Loucy (cell line): ENCODE measurements around the gene LEF1.

ENCODE experiments used
- H2AFZ ChIP-seq: fragments of 200-600 bp; sonication (generic); 2 replicates; pipeline ENCODE4 v1.6.0; 2016; ENCODE audit warnings: antibody characterized with exemption, mild to moderate bottlenecking, low read length, moderate library complexity
- H3F3A ChIP-seq: fragments of 200-600 bp; 2 replicates; pipeline ENCODE4 v1.6.0; 2016; ENCODE audit warnings: antibody characterized with exemption, low read depth, mild to moderate bottlenecking
- H3K27me3 ChIP-seq: fragments of 200-600 bp; sonication (generic); 2 replicates; pipeline ENCODE4 v1.6.1; 2014; ENCODE audit warnings: low read length, mild to moderate bottlenecking; ENCODE audit not compliant: insufficient read depth, poor library complexity, severe bottlenecking
- H3K36me3 ChIP-seq: fragments of 200-600 bp; sonication (generic); 2 replicates; pipeline ENCODE4 v1.6.1; 2016; ENCODE audit warnings: low read length; ENCODE audit not compliant: insufficient read depth
- H3K4me1 ChIP-seq: fragments of 200-600 bp; sonication (generic); 2 replicates; pipeline ENCODE4 v1.5.1; 2014; ENCODE audit warnings: low read length, mild to moderate bottlenecking; ENCODE audit not compliant: insufficient read depth, poor library complexity, severe bottlenecking
- H3K4me2 ChIP-seq: fragments of 200-600 bp; sonication (generic); 2 replicates; pipeline ENCODE4 v1.6.0; 2014; ENCODE audit warnings: antibody characterized with exemption, low read length, low read depth, mild to moderate bottlenecking; ENCODE audit not compliant: poor library complexity, severe bottlenecking
- H3K4me3 ChIP-seq: fragments of 200-600 bp; sonication (generic); 2 replicates; pipeline ENCODE4 v1.5.1; 2014; ENCODE audit warnings: low read length, mild to moderate bottlenecking, mixed read lengths; ENCODE audit not compliant: poor library complexity, severe bottlenecking
- H3K79me2 ChIP-seq: fragments of 200-600 bp; sonication (generic); 2 replicates; pipeline ENCODE4 v1.6.1; 2014; ENCODE audit warnings: low read length; ENCODE audit not compliant: insufficient read depth
- H3K9ac ChIP-seq: fragments of 200-600 bp; sonication (generic); 2 replicates; pipeline ENCODE4 v1.6.0; 2014; ENCODE audit warnings: mild to moderate bottlenecking, low read depth, low read length, moderate library complexity; ENCODE audit not compliant: poor library complexity, severe bottlenecking
- H3K9me2 ChIP-seq: fragments of 200-600 bp; sonication (generic); replicated peaks from 2 replicates; pipeline ENCODE4 v1.6.1; 2016; ENCODE audit warnings: low read depth, low read length, mixed read lengths
- H3K9me3 ChIP-seq: fragments of 200-600 bp; sonication (generic); 2 replicates; pipeline ENCODE4 v1.6.1; 2014; ENCODE audit warnings: mild to moderate bottlenecking, antibody characterized with exemption, low read length, low read depth; ENCODE audit not compliant: insufficient read depth
- H4K20me1 ChIP-seq: fragments of 200-600 bp; sonication (generic); 2 replicates; pipeline ENCODE4 v1.6.0; 2014; ENCODE audit warnings: antibody characterized with exemption, low read length, mild to moderate bottlenecking; ENCODE audit not compliant: insufficient read depth, poor library complexity, severe bottlenecking
- CTCF ChIP-seq: fragments of 200-600 bp; sonication (generic); conservative IDR thresholded peaks from 2 replicates; pipeline ENCODE4 v1.5.1; 2014; ENCODE audit warnings: mild to moderate bottlenecking, antibody characterized with exemption, low read length
- EZH2phosphoT487 ChIP-seq: fragments of 200-600 bp; IDR thresholded peaks from 2 replicates; pipeline ENCODE4 v1.6.1; 2018; ENCODE audit warnings: antibody characterized with exemption, mild to moderate bottlenecking, moderate library complexity, borderline replicate concordance

Gene LEF1

DNA sequence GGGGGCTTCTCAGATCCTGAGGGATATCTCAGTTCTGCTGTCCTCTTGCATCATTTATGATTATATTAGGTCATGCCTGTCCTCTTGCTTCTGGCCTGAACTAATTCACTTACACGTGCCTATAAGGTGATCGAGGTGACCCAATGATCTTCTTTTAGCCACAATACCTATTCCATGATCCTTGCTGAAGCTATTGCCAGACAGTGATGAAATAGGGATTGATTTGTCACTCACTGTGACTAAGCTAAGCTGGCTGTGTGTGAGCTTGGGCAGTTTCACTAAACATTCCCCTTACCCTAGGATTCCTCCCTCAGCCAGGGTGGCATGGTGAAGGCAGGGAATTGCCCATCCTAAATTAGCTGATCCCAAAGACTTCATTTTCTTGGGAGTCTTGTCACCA lies 160.0 kb downstream of the LEF1 start:
- H3K4me1 ChIP-seq, result no peaks in the 10 kb centered on the region
- TF ChIP-seq EZH2phosphoT487, result no peak
- TF ChIP-seq CTCF, result no peak
- H2AFZ ChIP-seq, result no peak overlapping the region
- no peaks in the 10 kb centered on the region for H3K27me3 ChIP-seq
- no peak overlapping the region for H3K4me2 ChIP-seq
- peaks cover 16% of the 10 kb centered on the region; the same call in 1 of the 2 replicates for H3K36me3 ChIP-seq
- no peaks in the 10 kb centered on the region for H4K20me1 ChIP-seq
- no peaks in the 10 kb centered on the region for H3F3A ChIP-seq
- H3K9ac ChIP-seq, result no peak overlapping the region
- no peaks in the 10 kb centered on the region for H3K9me3 ChIP-seq
- H3K9me2 ChIP-seq, result no peaks in the 10 kb centered on the region
- H3K4me3 ChIP-seq, result no peak overlapping the region
- peaks cover 3% of the 10 kb centered on the region; the same call in 1 of the 2 replicates for H3K79me2 ChIP-seq

- H2AFZ ChIP-seq, result no peak overlapping the region
- H3K9me3 ChIP-seq, result no peaks in the 10 kb centered on the region
- H3K4me2 ChIP-seq, result no peak overlapping the region
- no peaks in the 10 kb centered on the region for H3F3A ChIP-seq
- H3K27me3 ChIP-seq, result no peaks in the 10 kb centered on the region
- H3K79me2 ChIP-seq, result peaks cover 3% of the 10 kb centered on the region; the same call in 1 of the 2 replicates
- no peaks in the 10 kb centered on the region for H4K20me1 ChIP-seq
- no peaks in the 10 kb centered on the region for H3K9me2 ChIP-seq
- H3K36me3 ChIP-seq, result peaks cover 15% of the 10 kb centered on the region; the same call in 1 of the 2 replicates
- TF ChIP-seq CTCF, result no peak
- no peak for TF ChIP-seq EZH2phosphoT487
- H3K9ac ChIP-seq, result no peak overlapping the region
- H3K4me3 ChIP-seq, result no peak overlapping the region
- H3K4me1 ChIP-seq, result no peaks in the 10 kb centered on the region
Measured at GRCh38 chr4:108007984-108008383, 160.7 kb downstream of the LEF1 start.

- H3K9me3 ChIP-seq, result no peaks in the 10 kb centered on the region
- H3F3A ChIP-seq, result no peaks in the 10 kb centered on the region
- H4K20me1 ChIP-seq, result no peaks in the 10 kb centered on the region
- no peaks in the 10 kb centered on the region for H3K9me2 ChIP-seq
- H3K36me3 ChIP-seq, result peaks cover 9% of the 10 kb centered on the region; the same call in 1 of the 2 replicates
- no peaks in the 10 kb centered on the region for H3K27me3 ChIP-seq
- TF ChIP-seq EZH2phosphoT487 (no peak), CTCF (no peak)
- peaks cover 5% of the 10 kb centered on the region for H3K4me1 ChIP-seq
- no peak overlapping the region for H3K4me2 ChIP-seq
- peaks cover 3% of the 10 kb centered on the region; the same call in 1 of the 2 replicates for H3K79me2 ChIP-seq
- no peak overlapping the region for H3K9ac ChIP-seq
- H2AFZ ChIP-seq, result no peak overlapping the region
- H3K4me3 ChIP-seq, result no peak overlapping the region
Measured at GRCh38 chr4:108006361-108006760, 162.4 kb downstream of the LEF1 start.
